Neutrophil (primary cell): ENCODE results near the gene CFAP20DC.

Source experiments
- H3K27ac ChIP-seq: fragments of 200-600 bp; sonication (generic); 2 replicates; pipeline ENCODE4 v1.5.1; 2016; ENCODE audit warnings: mild to moderate bottlenecking, moderate library complexity
- H3K27me3 ChIP-seq: fragments of 200-600 bp; sonication (generic); 2 replicates; pipeline ENCODE4 v1.6.0; 2016; ENCODE audit warnings: mild to moderate bottlenecking
- H3K36me3 ChIP-seq: fragments of 200-600 bp; sonication (generic); 2 replicates; pipeline ENCODE4 v1.5.1; 2017
- H3K4me1 ChIP-seq, 2 experiments: fragments of 200-600 bp in 1 of 2; sonication (generic) in 1 of 2; 1 replicate in 1 of 2; 2 replicates in 1 of 2; pipeline versions ENCODE4 v1.5.1 to v1.6.1; 2013 to 2016; ENCODE audit warnings: low read depth in 1 of 2, low read length in 1 of 2, mild to moderate bottlenecking in 1 of 2, moderate library complexity in 1 of 2; ENCODE audit not compliant: control insufficient read depth in 1 of 2, insufficient read depth in 1 of 2
- H3K4me3 ChIP-seq, 2 experiments: fragments of 200-600 bp in 1 of 2; sonication (generic) in 1 of 2; 1 replicate in 1 of 2; 2 replicates in 1 of 2; pipeline ENCODE4 v1.5.1; 2013 to 2016; ENCODE audit warnings: low read depth in 1 of 2, low read length in 1 of 2, mild to moderate bottlenecking in 1 of 2, moderate library complexity in 1 of 2
- H3K9me3 ChIP-seq: fragments of 200-600 bp; sonication (generic); 2 replicates; pipeline ENCODE4 v1.5.1; 2016
- TF ChIP-seq, protein P1 (sequence below): fragments of 200-600 bp; sonication (generic); IDR thresholded peaks from 2 replicates; pipeline ENCODE4 v1.5.1; 2016; ENCODE audit warnings: antibody characterized with exemption

The CFAP20DC gene

DNA sequence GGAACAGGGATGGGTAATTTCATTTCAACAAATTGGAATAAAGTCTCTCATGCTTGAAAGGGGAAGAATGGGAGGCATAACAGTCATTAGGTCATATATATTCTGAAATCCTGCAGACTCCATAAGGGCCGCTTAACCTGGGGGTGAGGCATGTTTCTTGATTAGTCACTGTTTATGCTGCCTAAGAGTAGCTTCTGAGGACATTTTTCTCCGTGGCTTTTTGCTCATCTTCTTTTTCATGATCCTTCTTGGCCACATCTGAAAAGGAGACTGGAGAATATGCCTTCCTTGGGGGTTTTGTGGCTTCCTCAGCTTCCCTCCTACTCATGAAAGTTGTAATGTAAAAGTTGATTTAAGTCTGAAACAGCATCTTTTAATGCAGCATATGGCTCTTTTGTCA, 20.0 kb upstream of the CFAP20DC start:
- H3K4me1 ChIP-seq, result no peaks in the 10 kb centered on the region
- no peaks in the 10 kb centered on the region for H3K36me3 ChIP-seq
- no peak overlapping the region for H3K27ac ChIP-seq
- no peaks in the 10 kb centered on the region for H3K9me3 ChIP-seq
- H3K27me3 ChIP-seq, result no peaks in the 10 kb centered on the region
- no peak overlapping the region for H3K4me3 ChIP-seq
- TF ChIP-seq, protein P1, sequence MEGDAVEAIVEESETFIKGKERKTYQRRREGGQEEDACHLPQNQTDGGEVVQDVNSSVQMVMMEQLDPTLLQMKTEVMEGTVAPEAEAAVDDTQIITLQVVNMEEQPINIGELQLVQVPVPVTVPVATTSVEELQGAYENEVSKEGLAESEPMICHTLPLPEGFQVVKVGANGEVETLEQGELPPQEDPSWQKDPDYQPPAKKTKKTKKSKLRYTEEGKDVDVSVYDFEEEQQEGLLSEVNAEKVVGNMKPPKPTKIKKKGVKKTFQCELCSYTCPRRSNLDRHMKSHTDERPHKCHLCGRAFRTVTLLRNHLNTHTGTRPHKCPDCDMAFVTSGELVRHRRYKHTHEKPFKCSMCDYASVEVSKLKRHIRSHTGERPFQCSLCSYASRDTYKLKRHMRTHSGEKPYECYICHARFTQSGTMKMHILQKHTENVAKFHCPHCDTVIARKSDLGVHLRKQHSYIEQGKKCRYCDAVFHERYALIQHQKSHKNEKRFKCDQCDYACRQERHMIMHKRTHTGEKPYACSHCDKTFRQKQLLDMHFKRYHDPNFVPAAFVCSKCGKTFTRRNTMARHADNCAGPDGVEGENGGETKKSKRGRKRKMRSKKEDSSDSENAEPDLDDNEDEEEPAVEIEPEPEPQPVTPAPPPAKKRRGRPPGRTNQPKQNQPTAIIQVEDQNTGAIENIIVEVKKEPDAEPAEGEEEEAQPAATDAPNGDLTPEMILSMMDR, result no peak

DNA sequence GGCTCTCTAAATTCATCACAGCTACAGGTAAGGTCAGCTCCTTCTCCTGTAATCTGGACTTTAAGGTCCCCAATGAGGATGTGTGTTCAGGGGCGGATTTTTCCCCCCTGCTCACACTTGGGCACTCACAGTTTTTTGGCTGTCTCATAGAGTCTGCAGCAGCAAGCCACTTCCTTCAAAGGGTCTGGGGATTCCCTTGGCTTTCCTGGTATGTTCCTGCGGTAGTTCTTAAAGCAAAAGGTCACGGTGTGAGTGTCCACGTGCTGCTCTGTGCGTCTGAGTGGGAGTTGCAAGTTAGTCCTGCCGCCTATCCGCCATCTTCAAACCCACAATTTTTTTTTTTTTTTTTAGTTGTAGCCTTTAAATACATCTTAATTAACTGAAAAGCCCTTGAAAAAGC, 15.4 kb upstream of the CFAP20DC start:
- no peaks in the 10 kb centered on the region for H3K4me1 ChIP-seq
- H3K36me3 ChIP-seq, result no peaks in the 10 kb centered on the region
- TF ChIP-seq, protein P1, result no peak
- no peak overlapping the region for H3K27ac ChIP-seq
- H3K27me3 ChIP-seq, result no peaks in the 10 kb centered on the region
- no peaks in the 10 kb centered on the region for H3K9me3 ChIP-seq
- no peak overlapping the region for H3K4me3 ChIP-seq

DNA sequence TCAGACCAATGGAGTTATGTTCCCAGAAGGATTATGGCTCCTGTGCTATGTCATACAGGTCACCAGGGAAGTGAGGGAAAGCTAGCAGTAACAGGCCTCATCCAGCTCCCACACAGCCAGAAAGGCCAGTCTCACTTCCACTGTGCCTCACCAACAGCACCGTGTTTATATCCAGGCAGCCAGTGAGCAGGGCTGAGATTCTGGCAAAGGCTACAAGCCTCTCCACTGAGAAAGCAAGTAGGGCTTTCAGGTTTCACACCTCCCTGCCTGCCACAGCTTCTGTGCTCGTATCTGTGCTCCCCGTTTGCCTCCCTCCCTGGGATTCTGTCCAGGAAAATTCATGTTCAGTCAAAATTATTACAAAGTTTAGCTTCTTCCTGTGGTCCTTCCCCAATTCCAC, 14.9 kb upstream of the CFAP20DC start:
- H3K9me3 ChIP-seq, result no peaks in the 10 kb centered on the region
- no peaks in the 10 kb centered on the region for H3K36me3 ChIP-seq
- no peaks in the 10 kb centered on the region for H3K4me1 ChIP-seq
- no peak overlapping the region for H3K27ac ChIP-seq
- TF ChIP-seq, protein P1, result no peak
- no peak overlapping the region for H3K4me3 ChIP-seq
- no peaks in the 10 kb centered on the region for H3K27me3 ChIP-seq

DNA sequence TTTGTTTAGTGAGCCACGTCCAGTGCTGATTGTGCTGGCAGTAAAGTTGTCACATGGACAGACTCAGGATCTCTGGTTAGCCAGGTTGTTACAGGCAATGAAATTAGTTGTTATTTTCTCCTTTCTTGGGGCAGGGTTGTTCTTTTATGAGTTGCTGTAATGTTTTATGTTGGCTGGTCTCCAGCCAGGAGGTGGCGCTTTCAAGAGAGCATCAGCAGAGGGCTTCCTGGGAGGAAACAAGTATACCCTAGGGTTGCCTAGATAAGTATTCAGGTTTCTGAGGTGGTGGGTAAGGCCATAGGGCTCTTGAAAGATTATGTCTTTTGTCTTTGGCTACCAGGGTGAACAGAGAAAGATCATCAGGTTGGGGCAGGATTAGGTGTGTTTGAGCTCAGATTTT, 14.5 kb upstream of the CFAP20DC start:
- no peak overlapping the region for H3K27ac ChIP-seq
- H3K4me3 ChIP-seq, result no peak overlapping the region
- H3K36me3 ChIP-seq, result no peaks in the 10 kb centered on the region
- no peaks in the 10 kb centered on the region for H3K9me3 ChIP-seq
- H3K27me3 ChIP-seq, result no peaks in the 10 kb centered on the region
- TF ChIP-seq, protein P1, result no peak
- no peaks in the 10 kb centered on the region for H3K4me1 ChIP-seq

DNA sequence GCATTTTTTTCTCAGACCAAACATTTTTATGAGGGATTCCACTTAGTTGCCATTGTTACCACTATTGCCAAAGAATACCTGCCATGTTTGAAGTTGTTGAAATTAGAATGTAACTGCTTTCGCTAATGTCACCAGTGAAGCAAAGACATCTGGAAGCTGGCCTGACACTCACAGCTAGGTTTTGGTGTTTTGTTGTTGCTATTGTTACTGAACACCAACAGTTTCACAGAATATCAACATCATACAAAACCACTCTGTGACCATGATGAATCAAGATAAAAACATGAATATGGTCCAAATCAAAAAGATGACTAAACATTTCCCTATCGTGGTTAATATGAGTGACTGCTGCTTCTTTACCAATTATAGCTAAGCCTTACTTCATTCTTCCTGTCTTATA, 6.9 kb upstream of the CFAP20DC start:
- TF ChIP-seq, protein P1, result no peak
- H3K36me3 ChIP-seq, result no peaks in the 10 kb centered on the region
- H3K4me3 ChIP-seq, result no peak overlapping the region
- no peak overlapping the region for H3K27ac ChIP-seq
- no peaks in the 10 kb centered on the region for H3K27me3 ChIP-seq
- no peaks in the 10 kb centered on the region for H3K4me1 ChIP-seq
- H3K9me3 ChIP-seq, result no peaks in the 10 kb centered on the region
